GM18868 (cell line): ENCODE measurements around the gene CLIC1.

ENCODE experiments used
- ATAC-seq: cut with Tn5 transposase; IDR thresholded peaks from one replicate; pipeline ENCODE4 v1.9.1; 2021; ENCODE audit warnings: mild to moderate bottlenecking, moderate library complexity; ENCODE audit not compliant: unreplicated experiment

CLIC1 gene

GRCh38 chr6:31740397-31741223, 4.3 kb upstream of the CLIC1 start:
- ATAC-seq = no peak

GRCh38 chr6:31739639-31740396, 3.5 kb upstream of the CLIC1 start, which contains the start of gene MSH5:
Gene MSH5, plus strand, starts transcription at chr6:31740005. Its CDS starts 462 bp downstream, at chr6:31740467.
- ATAC-seq = peak; percentile 78

GRCh38 chr6:31737991-31738979, 2.0 kb upstream of the CLIC1 start:
- ATAC-seq = no peak

DNA sequence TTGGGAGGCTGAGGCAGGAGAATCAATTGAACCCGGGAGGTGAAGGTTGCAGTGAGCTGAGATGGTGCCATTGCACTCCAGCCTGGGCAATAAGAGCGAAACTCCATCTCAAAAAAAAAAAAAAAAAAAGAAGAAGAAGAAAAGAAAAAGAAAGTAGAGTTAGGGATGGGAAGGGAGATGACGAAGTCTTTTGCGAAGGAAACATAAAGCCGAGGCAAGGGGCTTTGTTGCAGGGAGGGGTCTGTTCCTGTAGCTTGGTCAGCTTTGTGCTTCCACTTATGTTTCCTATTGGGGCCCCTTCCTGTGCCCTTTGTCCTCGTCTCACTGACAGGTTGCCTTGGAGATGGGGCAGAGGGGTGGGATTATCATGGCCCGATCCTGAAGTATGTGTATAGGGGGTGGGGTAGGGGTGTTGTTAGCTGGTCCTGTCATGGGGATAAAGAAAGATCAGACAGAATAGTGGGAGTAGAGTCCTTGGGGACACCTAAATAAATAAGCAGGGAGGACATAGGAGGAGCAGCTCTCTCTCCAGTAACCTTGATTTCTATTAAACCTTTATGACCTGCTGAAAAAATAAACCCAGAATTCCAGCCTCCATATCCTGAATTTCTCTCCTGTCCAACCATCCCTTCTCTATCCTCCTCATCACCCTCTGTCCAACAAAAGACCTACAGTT, 1.1 kb upstream of the CLIC1 start:
- no peak for ATAC-seq

DNA sequence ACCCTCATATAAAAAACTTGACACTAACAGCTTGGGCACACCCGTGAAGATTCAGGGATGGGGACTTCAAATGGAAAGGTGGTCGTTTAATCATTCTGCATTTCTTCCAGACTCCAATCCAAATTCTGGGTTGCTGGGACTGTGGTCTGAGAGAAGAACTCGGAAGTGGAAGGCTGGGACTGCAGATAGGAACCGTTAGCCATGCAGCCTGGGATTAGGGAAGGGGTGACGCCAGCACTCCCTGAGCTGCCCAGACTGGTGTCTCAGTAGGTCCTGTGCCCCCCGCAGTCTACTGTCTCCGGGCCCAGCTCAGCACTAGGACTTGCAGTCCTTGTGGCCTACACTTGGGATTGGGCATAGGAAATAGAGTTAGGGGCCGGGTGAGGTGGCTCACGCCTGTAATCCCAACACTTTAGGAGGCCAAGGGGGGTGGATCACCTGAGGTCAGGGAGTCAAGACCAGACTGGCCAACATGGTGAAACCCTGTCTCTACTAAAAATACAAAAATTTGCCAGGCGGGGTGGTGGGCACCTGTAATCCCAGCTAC, 511 bp upstream of the CLIC1 start:
- no peak for ATAC-seq

DNA sequence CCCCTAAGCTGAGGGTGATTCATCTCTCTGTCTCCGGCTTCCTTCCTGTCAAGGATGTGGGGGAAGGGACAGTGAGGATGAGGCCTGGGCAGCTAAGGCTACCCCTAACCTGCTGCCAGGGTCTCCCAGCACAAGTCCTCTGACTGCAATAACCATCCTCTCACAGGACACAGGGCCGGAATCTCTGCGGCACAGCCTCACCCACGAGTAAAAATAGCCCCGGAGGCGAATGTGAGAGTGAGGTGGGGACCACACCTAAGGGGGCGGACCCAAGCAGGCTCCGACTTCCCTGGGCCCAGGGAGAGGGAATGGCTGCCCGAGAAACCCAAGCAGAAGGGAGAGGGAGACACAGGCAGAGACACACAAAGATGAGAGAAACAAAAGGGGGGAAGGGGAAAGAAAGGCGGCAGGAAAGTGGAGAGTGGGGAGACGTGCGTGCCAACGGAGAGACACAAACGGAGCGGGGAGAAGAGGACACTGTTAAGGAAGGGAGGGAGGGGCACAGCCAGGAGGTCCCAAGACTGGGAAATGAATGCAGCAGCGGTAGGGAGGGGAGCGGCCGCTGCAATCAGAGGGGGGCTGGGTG, 1.4 kb downstream of the CLIC1 start:
- ATAC-seq = peak; percentile 32

DNA sequence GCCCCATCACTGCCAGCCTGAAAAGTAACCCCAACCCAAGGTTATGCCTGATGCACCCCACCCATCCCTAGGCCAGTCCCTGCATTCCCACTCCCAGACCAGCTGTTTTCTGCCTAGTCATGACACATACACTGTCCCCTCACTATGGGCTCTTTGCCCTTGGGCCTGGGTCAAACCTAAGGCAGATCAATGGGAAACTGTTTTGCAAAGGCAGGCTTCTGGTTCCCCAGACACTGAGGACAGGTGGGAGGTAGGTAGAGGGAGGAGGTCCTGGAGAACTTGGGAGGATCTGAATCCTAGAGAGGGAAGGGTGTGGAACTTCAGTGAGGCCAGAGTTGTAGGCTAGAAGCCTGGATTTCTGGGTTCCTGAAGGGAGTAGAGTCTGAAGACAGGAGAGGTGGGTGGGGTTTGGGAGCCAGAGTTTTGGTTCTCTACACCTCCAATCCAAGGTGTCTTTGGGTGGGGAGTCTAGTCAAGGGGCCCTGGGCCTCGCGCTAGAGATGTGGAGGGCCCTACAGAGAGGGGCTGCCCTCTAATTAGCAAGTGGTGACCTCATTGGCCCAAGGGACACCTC, 2.0 kb downstream of the CLIC1 start:
- no peak for ATAC-seq

- ATAC-seq = no peak
Observed at GRCh38 chr6:31733734-31734133, 2.6 kb downstream of the CLIC1 start.

DNA sequence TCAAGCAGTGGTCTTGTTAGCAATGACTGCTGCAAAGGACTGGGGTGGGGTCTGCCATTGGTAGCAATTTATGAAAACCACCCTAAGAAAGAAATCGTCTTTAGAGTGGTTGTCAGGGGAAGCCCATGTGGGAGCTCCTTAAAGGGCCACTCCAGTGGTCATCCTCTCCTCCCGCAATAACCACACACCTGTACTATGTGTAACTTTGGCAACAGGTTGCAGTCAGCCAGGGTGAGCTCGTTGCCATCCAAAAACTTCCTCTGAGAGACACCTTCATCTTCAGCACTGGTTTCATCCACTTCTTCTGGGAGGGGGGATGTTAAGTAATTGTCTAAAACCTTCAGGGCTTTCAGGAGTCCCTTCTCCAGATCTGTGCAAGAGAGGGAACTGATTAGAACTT, 4.3 kb downstream of the CLIC1 start:
- ATAC-seq = no peak

- ATAC-seq = no peak
Observed at GRCh38 chr6:31730631-31731086, 5.7 kb downstream of the CLIC1 start.

DNA sequence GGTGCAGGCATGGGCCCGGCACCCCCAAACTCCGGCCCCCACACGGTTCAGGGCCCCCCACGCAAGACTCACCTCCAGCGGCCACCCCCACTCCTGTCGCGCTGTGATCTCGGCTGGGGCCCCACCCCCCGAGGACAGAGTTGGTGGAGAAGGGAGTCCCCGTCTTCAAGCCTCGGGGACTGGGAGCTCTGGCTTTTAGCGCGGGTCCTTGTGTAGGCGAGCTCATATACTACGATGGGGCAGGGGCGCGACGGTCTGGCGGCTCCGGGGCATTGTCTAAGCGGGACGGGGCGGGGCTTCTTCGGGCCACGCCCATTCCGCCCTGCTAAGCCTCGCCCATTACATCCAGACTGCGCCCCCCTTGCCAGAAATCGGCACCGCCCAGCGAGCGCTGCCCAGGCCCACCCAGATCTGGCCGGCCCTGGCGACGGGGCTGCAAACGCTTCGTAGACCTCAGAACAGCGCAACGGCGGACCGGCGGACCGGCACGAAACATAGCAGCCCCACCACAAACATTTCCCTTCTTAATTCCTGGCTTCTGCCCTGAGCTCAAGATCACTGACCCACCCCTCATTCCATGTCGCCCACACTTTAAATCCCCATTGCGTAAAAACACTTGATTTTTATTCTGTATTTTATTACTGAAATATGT, 6.2 kb downstream of the CLIC1 start:
- ATAC-seq = no peak

DNA sequence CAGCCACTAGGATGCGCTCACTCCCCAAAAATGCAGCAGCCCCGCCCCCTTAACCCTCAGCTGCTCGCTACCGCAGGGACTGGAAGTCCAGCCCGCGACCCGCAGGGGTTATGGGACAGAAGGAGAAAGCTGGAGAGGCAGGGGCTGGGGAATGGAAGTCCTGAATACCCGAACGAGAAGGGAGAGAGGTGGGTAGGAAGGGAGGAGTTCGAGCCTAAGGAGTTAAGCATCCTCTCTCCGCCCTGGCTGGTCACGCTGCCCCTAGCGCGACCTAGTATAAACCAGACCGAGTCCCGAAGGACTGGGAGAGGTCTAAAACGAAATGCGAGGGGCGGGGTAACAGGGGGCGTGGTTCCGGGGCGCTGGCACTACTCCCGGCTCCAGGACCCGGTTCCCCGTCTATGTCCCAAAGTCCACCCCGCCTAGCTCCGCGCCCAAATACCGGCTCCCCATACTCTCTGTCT, 6.8 kb downstream of the CLIC1 start:
- no peak for ATAC-seq

- no peak for ATAC-seq
Observed at GRCh38 chr6:31728767-31729514, 7.4 kb downstream of the CLIC1 start, which contains the start of gene DDAH2. Gene DDAH2, minus strand, starts transcription at chr6:31729299. Its CDS starts 138 bp downstream, at chr6:31729161.

- ATAC-seq = no peak
Observed at GRCh38 chr6:31727717-31728671, 8.3 kb downstream of the CLIC1 start.

- ATAC-seq = no peak
Observed at GRCh38 chr6:31727034-31727716, 9.2 kb downstream of the CLIC1 start.
